CD4-positive, alpha-beta T cell treated with Interferon alpha-2 for 1 hour (primary cell): ENCODE results near the gene ARL5C.
"Not testable (repeated sequence)": the region's sequence is repeated elsewhere in the genome, so short reads cannot be mapped to it uniquely, and the experiment has no call there.

Source experiments
- DNase-seq, 2 donors: peaks; one replicate each; pipeline ENCODE4 v3.0.0-alpha.2; 2020 to 2022

The ARL5C gene

GRCh38 chr17:39139161-39139511 is 26.8 kb downstream of the ARL5C start:
- DNase-seq = no peak

DNA sequence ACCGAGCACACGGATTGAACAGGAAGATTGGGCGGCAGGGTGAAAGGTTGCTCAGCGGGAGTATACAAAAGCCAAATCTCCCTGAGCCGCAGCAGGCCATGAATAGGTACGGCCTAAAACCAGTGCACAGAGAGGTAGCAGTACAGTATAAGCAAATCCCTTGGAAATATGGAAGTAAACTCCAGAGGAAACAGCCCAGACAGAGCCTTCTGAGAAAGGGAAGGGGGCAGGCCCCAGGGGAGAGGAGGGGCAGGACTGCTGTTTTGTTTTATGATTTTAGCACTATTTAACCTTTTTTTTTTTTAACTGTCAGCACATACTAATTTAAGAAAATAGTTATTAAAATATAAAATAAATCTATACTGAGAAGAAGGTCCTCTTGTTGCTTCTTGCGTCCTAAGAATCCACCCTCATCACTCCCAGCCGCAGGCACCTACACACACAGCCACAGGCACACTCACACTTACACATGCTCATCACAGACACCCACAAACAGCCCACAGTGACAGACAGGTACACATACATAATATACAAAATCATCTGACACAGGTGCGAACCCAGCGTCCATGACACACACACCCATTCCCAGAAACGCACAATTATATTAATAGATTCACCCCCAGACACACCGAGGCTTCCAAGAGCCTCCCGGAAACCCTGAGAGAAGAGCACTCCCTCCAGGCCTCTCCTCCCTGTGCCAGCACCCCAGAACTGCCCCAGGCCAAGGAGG is 27.4 kb downstream of the ARL5C start:
- DNase-seq = no peak

GRCh38 chr17:39134878-39135277 is 31.1 kb downstream of the ARL5C start:
- DNase-seq = no peak

DNA sequence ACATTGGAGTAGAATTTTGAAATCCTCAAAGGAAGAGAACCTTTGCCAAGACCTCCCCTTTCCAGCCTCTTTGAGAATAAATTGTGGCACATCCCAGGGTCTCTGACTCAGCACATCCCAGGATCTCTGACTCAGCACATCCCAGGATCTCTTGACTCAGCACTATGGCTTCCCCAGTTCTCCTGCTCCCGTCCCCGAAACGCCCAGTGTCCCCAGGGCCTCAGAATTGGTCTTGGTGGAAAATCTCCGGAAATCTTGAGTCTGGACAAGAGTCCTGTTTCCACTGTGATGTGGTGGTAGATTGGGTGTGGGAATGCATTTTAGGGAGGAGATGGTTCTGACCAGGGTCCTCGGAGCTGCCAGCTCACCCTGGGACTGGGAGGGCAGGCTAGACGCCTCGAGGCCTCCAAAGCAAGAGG is 33.8 kb downstream of the ARL5C start:
- no peak for DNase-seq

DNA sequence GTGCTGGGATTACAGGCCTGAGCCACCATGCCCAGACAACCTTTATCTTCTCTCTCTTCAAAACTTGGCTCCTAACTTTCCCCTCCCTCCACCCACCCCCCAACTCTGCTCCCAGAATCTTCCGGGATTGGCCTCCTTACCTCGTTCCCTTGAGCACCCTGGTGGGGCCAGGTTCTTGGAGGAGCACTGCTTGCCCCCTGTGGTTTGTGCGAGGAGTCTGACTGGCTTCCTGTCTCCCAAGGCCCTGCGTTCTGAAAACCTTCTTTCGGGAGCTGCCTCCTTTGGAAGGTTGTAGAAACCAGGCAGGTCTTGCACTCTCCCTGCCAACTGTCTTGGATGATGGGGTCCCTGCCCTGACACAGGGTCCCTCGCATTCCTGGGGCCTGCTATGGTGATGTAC is 34.3 kb downstream of the ARL5C start:
- no peak for DNase-seq

DNA sequence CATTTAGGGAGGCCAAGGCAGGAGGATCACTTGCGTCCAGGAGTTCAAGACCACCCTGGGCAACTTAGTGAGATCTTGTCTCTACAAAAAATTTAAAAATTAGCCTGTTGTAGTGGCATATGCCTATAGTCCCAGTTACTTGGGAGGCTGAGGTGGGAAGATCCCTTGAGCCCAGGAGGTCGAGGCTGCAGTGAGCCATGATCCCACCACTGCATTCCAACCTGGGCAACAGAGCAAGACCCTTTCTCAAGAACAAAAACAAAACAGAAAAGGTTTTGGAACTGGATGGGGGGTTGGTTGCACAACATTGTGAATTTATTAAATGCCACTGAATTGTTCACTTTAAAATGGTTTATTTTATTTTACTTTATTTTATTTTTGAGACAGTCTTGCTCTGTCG is 35.8 kb downstream of the ARL5C start:
- DNase-seq = no peak

DNA sequence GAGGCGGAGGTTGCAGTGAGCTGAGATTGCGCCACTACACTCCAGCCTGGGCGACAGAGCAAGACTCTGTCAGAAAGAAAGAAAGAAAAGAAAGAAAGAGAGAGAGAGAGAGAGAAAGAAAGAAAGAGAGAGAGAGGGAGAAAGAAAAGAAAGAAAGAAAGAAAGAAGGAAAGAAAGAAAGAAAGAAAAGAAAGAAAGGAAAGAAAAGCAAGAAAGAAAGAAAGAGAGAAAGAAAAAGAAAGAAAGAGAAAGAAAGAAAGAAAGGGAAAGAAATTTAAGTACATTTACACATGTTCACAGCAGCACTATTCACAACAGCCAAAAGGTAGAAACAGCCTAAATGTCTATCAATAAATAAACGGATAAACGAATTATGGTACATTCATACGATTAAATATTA is 36.4 kb downstream of the ARL5C start:
- DNase-seq = not testable (repeated sequence)

DNA sequence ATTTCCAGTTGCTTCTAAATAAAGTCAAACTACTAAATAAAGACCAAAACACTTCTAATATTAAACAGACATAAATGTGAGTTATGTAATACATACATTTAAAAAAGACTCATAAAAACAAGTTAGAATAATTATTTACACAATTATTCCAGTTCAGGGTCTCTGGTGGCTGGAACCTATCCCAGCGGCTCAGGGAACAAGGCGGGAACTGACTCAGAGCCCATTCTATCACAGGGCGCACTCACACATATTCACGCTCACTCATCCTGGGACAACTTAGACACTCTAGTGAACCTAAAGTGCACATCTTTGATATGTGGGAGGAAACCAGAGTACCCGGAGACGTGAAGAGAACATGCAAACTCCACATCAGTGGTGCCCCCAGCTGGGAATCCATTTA is 39.5 kb downstream of the ARL5C start:
- DNase-seq = no peak

DNA sequence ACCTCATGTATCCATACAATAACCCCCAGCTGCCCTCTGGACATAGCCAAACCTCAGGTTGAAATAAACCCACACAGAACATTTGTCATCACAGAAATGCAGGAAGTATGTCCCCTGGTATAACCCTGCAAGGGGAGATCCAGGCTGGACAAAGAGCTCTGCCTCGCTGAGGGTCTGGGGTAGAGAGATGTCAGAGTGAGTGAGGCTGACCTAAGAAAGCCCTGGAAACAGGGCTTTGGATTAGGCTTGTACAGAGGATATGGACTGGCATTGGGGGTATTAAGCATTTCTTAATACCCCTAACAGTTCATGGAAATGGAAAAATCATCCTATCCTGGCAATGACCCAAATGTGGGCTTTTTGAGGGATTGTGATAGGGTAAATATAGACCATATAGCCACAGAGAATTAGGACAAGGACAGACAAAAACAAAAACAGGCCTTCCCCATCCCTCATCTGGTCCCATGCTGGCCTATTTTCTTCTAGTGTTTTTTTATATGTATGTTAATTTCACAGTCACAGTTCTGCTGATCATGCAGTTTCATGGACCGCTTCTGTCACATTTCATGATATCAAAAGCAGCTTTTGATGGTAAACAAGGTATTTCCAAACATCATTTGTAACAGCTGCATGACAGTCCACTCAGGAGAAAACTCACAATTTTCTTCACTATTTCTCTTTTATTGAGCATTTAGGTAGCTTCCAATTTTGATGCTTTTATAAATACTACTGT is 40.7 kb downstream of the ARL5C start:
- no peak for DNase-seq

GRCh38 chr17:39123627-39124026 is 42.3 kb downstream of the ARL5C start:
- no peak for DNase-seq

DNA sequence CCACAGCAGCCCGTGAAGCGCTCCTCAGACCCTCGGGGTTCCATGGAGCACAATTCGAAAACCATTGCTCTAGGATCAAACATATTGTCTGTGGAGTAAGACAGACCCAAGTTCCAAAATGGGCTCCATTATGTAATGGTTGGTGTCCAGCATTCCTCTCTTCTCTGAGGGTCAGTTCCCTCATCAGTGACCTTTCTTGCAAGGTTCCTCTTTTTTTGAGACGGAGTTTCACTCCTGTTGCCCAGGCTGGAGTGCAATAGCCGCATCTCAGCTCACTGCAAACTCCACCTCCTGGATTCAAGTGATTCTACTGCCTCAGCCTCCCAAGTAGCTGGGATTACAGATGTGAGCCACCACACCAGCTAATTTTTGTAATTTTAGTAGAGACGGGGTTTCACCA is 43.0 kb downstream of the ARL5C start:
- no peak for DNase-seq

DNA sequence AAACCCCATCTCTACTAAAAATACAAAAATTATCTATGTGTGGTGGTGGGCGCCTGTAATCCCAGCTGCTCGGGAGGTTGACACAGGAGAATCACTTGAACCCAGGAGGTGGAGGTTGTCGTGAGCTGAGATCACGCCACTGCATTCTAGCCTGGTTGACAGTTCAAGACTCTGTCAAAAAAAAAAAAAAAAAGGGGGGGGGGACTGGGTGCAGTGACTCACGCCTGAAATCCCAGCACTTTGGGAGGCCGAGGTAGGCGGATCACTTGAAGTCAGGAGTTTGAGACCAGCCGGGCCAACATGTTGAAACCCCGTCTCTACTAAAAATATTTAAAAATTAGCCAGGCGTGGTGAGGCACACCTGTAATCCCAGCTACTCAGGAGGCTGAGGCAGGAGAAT is 44.0 kb downstream of the ARL5C start:
- not testable (repeated sequence) for DNase-seq

GRCh38 chr17:39118674-39119419 is 47.1 kb downstream of the ARL5C start:
- peak in 1 of 2 donors; percentile 50 for DNase-seq

GRCh38 chr17:39116224-39116623 is 49.7 kb downstream of the ARL5C start:
- DNase-seq = no peak

GRCh38 chr17:39115135-39115534 is 50.8 kb downstream of the ARL5C start:
- no peak for DNase-seq

GRCh38 chr17:39114723-39115122 is 51.2 kb downstream of the ARL5C start:
- DNase-seq = no peak

DNA sequence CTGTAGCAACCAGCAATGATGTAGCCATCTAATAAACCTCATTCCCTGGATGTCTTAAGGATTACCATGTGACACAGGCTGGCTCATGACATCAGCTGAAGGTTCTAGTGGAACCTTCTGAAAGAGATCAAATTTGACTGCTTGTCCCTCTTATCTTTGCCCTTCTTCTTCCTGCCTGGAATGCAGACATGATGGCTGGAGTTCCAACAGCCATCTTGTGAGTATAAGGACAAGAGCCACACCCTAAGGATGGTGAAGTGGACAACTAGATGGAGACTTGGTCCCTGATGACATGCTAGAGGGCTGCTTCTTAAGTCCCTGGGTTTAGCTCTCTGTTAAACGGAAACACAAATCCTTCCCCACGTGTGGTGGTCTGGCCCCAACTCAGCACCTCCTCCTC is 52.1 kb downstream of the ARL5C start:
- no peak for DNase-seq

- DNase-seq = no peak
Observed at GRCh38 chr17:39110435-39111136, 55.4 kb downstream of the ARL5C start.

GRCh38 chr17:39108461-39109375 is 57.2 kb downstream of the ARL5C start:
- no peak for DNase-seq

GRCh38 chr17:39107973-39108372 is 58.0 kb downstream of the ARL5C start:
- no peak for DNase-seq

DNA sequence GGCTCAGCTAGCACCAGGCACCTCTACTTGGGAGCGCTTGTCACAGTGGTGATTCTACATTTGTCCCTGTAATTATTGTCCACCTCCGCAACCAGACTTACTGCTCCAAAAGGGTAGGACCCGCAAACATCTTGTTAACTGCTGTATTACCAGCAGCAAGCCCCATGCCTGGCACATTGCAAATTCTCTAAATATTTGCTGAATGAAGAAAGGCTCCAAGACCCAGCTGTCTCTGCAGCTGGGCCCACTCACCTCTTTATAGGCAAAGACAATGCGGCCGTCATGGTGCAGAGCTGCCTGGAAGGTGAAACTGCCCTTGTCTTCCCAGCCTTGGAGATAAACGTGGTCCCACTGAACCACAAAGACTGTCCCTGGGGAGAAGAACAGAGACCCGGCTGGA is 58.8 kb downstream of the ARL5C start:
- no peak for DNase-seq
